KMS-11 (cell line): ENCODE measurements around the gene CD300LG.
A peak's percentile ranks its signal among the peaks of the same experiment; 100 is the strongest.

Experiments
- H2AFZ ChIP-seq: fragments of 200-600 bp; sonication (generic); 2 replicates; pipeline ENCODE4 v1.6.1; 2016; ENCODE audit warnings: antibody characterized with exemption, mixed run types, low read depth
- H3K27ac ChIP-seq: fragments of 200-600 bp; sonication (generic); 2 replicates; pipeline ENCODE4 v1.6.1; 2016; ENCODE audit warnings: mild to moderate bottlenecking, mixed run types
- H3K27me3 ChIP-seq: fragments of 200-600 bp; sonication (generic); 2 replicates; pipeline ENCODE4 v1.6.1; 2017; ENCODE audit warnings: mild to moderate bottlenecking, low read depth, mixed run types, moderate library complexity; ENCODE audit not compliant: insufficient read depth
- H3K36me3 ChIP-seq: fragments of 200-600 bp; sonication (generic); 2 replicates; pipeline ENCODE4 v1.6.1; 2017; ENCODE audit warnings: mild to moderate bottlenecking, mixed run types; ENCODE audit not compliant: insufficient read depth
- H3K4me1 ChIP-seq: fragments of 200-600 bp; sonication (generic); 2 replicates; pipeline ENCODE4 v1.6.1; 2016; ENCODE audit warnings: mild to moderate bottlenecking, low read depth, mixed run types; ENCODE audit not compliant: poor library complexity, severe bottlenecking
- H3K4me2 ChIP-seq: fragments of 200-600 bp; sonication (generic); 2 replicates; pipeline ENCODE4 v1.7.0; 2016; ENCODE audit warnings: mild to moderate bottlenecking, mixed run types
- H3K4me3 ChIP-seq: fragments of 200-600 bp; sonication (generic); IDR thresholded peaks from 2 replicates; pipeline ENCODE4 v1.6.1; 2017; ENCODE audit warnings: low read depth, low read length, mixed read lengths; ENCODE audit not compliant: insufficient read depth
- H3K79me2 ChIP-seq: fragments of 200-600 bp; sonication (generic); 2 replicates; pipeline ENCODE4 v1.6.1; 2016; ENCODE audit warnings: low read depth, mixed run types; ENCODE audit not compliant: insufficient read depth
- H3K9ac ChIP-seq: fragments of 200-600 bp; sonication (generic); 2 replicates; pipeline ENCODE4 v1.6.1; 2016; ENCODE audit warnings: mild to moderate bottlenecking, mixed run types
- H4K20me1 ChIP-seq: fragments of 200-600 bp; sonication (generic); 2 replicates; pipeline ENCODE4 v1.6.1; 2016; ENCODE audit warnings: mild to moderate bottlenecking, mixed run types; ENCODE audit not compliant: insufficient read depth
- CTCF ChIP-seq: fragments of 200-600 bp; sonication (generic); conservative IDR thresholded peaks from 2 replicates; pipeline ENCODE4 v1.6.1; 2017; ENCODE audit warnings: low read depth, mild to moderate bottlenecking, antibody characterized with exemption, low read length, moderate library complexity, mixed read lengths

Gene CD300LG

DNA sequence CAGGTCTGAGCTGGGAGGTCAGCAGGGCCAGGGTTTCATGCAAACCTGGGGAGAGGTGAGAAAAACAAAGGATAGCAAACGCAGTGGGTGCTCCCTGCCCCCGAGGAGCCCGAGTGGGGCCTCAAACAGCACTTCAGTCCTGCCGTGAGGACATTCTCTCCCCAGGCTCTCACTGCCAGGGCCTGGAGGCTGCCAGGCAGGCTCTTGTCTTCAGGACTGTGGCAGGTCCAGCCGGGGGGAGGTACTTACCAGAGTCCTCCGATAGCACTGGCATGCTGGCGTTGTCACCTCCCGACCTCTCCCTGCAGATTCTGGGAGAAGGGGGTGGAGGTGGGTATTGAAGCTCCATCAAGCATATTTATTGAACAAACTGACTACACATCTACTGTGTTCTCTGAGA lies 15.3 kb upstream of the CD300LG start:
- peaks cover 11% of the 10 kb centered on the region for H3K4me1 ChIP-seq
- TF ChIP-seq CTCF, result no peak
- H3K79me2 ChIP-seq, result no peaks in the 10 kb centered on the region
- H3K9ac ChIP-seq, result no peak overlapping the region
- H4K20me1 ChIP-seq, result no peaks in the 10 kb centered on the region
- no peaks in the 10 kb centered on the region for H3K36me3 ChIP-seq
- peaks cover 3% of the 10 kb centered on the region; the same call in 1 of the 2 replicates for H3K27me3 ChIP-seq
- no peak overlapping the region for H3K27ac ChIP-seq
- no peak overlapping the region for H2AFZ ChIP-seq
- no peak overlapping the region; the same call in 1 of the 2 replicates for H3K4me2 ChIP-seq
- no peak overlapping the region for H3K4me3 ChIP-seq

- Histone ChIP-seq H3K36me3 (no peaks in the 10 kb centered on the region), H3K4me2 (peak overlapping the region; percentile 72), H3K27ac (no peak overlapping the region), H3K79me2 (no peaks in the 10 kb centered on the region), H2AFZ (peak overlapping the region; percentile 70), H3K9ac (peak overlapping the region; percentile 56), H3K27me3 (peaks cover 3% of the 10 kb centered on the region; the same call in 1 of the 2 replicates), H4K20me1 (no peaks in the 10 kb centered on the region), H3K4me3 (peak overlapping the region; percentile 39), H3K4me1 (peaks cover 11% of the 10 kb centered on the region)
- TF ChIP-seq CTCF, result no peak
These were observed 14.6 kb upstream of the CD300LG start for GRCh38 chr17:43832168-43832975.

DNA sequence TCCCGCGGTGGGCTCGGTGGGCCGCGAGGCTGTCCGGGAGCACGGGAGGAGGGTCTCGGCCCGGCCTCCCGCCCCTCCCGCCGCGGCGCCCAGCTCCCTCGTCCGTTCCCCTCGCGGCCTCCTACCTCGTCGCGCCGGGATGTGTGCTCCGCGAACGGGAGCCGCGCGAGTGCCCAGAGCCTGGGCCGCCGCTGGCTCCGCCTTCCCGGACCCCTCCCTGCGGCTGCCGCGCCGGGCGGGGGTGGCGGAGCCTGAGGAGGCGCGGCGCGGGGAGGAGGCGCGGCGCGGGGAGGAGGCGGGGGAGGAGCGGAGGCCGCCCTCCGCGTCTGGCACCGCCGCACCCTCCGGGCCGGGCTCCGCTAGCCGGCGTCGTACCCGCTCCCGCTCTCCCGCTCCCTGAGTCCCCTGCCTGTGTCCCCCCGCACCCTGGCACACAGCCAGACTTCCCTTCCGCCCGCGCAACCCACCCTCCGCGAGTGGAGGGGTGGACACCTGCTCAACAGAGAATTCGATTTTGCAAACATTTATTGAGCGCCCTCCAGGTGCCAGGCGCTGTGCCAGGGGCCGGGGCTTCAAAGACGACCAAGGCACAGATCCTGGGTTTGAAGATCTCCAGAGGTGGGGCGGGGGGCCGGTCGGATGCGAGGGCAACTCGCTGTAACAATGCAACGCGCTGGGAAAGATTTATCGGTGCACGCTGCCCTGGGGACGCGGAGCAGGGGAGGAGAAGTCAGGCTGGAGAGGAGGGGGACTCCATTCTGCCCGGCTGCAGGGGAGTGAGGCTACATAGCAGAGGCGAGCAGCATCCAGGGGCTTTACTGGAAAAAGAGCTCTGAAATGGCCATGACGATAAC lies 13.8 kb upstream of the CD300LG start, which contains the start of gene MPP3:
Gene MPP3, minus strand, starts transcription at position 171 of the 854 bp plus-strand sequence. CDS start 1,240 bp downstream, outside the sequence.
- Histone ChIP-seq H2AFZ (peak within 1 kb of the TSS; percentile 70), H3K4me3 (peak within 1 kb of the TSS; percentile 39), H4K20me1 (no peaks in the 10 kb centered on the region), H3K27ac (no peak within 1 kb of the TSS), H3K27me3 (peaks cover 3% of the 10 kb centered on the region; the same call in 1 of the 2 replicates), H3K36me3 (no peaks in the 10 kb centered on the region), H3K9ac (peak within 1 kb of the TSS; percentile 56), H3K4me1 (peaks cover 11% of the 10 kb centered on the region), H3K79me2 (no peaks in the 10 kb centered on the region), H3K4me2 (peak within 1 kb of the TSS; percentile 72)
- TF ChIP-seq CTCF, result no peak

DNA sequence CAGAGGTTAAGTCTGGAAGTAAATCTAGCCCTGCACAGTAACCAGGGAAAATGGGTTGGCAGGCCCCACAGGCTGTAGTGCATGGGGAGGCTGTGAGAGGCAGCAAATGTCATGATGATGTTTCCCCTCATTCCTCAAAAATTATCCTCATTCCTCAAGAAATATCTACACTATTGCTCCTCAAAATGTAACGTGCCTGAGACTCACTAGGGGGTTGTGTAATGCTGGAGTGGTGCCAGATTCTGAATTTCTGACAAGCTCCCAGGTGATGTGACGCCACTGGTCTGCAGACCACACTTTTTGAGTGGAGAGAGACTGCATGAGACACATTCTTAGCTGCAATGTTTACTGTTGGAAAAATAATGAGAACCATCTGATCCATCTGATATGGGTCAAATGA lies 12.9 kb upstream of the CD300LG start:
- Histone ChIP-seq H3K4me3 (no peak overlapping the region), H3K27ac (no peak overlapping the region), H3K79me2 (no peaks in the 10 kb centered on the region), H3K27me3 (peaks cover 5% of the 10 kb centered on the region; the same call in 1 of the 2 replicates), H4K20me1 (no peaks in the 10 kb centered on the region), H3K4me2 (no peak overlapping the region; the same call in 1 of the 2 replicates), H3K36me3 (no peaks in the 10 kb centered on the region), H2AFZ (no peak overlapping the region), H3K4me1 (peaks cover 11% of the 10 kb centered on the region), H3K9ac (no peak overlapping the region)
- TF ChIP-seq CTCF, result no peak
